Breast epithelium (tissue), 4 donors: ENCODE measurements around the gene COL25A1. TPM values are rescaled to one million over a fixed set of nuclear protein-coding genes. Genes with fewer than 3 reads are reported as not detected.

Experiments
- DNase-seq, 2 donors: peaks; one replicate each; pipeline ENCODE4 v3.0.0-alpha.2; 2019; ENCODE audit warnings: low spot score in 2 of 2
- H3K27ac ChIP-seq, 2 donors: fragments of 200-600 bp; sonication (generic) in 1 of 2; one replicate each; pipeline ENCODE4 v1.5.1; 2016 to 2019; ENCODE audit warnings: mild to moderate bottlenecking in 1 of 2
- H3K27me3 ChIP-seq, 2 donors: fragments of 200-600 bp; sonication (generic) in 1 of 2; one replicate each; pipeline versions ENCODE4 v1.5.1 to v1.6.0; 2017 to 2019; ENCODE audit warnings: control low read depth in 1 of 2, mild to moderate bottlenecking in 1 of 2
- H3K36me3 ChIP-seq: fragments of 200-600 bp; one replicate; pipeline ENCODE4 v1.5.1; 2019
- H3K4me1 ChIP-seq, 2 donors: fragments of 200-600 bp; sonication (generic); one replicate each; pipeline ENCODE4 v1.5.1; 2016 to 2019; ENCODE audit warnings: control low read depth in 1 of 2
- H3K4me3 ChIP-seq, 3 donors: fragments of 200-600 bp; sonication (generic); 1 replicate in 2 of 3; 2 replicates in 1 of 3; pipeline ENCODE4 v1.5.1; 2016 to 2019; ENCODE audit warnings: mild to moderate bottlenecking in 3 of 3, moderate library complexity in 2 of 3
- H3K9me3 ChIP-seq, 2 donors: fragments of 200-600 bp; sonication (generic) in 1 of 2; one replicate each; pipeline ENCODE4 v1.5.1; 2016 to 2019; ENCODE audit warnings: control low read depth in 1 of 2
- CTCF ChIP-seq, 3 donors: fragments of 450-650 bp; IDR thresholded peaks; one replicate each; pipeline ENCODE4 v1.5.1; 2016 to 2017; ENCODE audit warnings: antibody characterized with exemption in 3 of 3, mild to moderate bottlenecking in 3 of 3, moderate library complexity in 3 of 3
- POLR2A ChIP-seq: fragments of 450-650 bp; IDR thresholded peaks from one replicate; pipeline ENCODE4 v1.6.1; 2016; ENCODE audit warnings: antibody characterized with exemption, mild to moderate bottlenecking, moderate library complexity
- POLR2AphosphoS5 ChIP-seq, 3 donors: sonication (generic); formaldehyde crosslinking; IDR thresholded peaks; one replicate each; pipeline ENCODE4 v1.6.1; 2017; ENCODE audit warnings: antibody characterized with exemption in 3 of 3
- intact Hi-C: fragments of 100-400 bp; cut with DNase I; formaldehyde crosslinking; loops from one replicate; pipeline ENCODE4 v1.15.1; 2023; ENCODE audit warnings: low total_unique reads
- total RNA-seq, 3 donors: library from RNA; depleted of rRNA; stranded (reverse); fragments of >200 nt; gene quantifications; one replicate each; pipeline ENCODE4 v1.1.0, GENCODE V29; 2016

The COL25A1 gene
- total RNA-seq, 3 donors from 2014 or later, result 2.6 to 11.0 (median 2.8) TPM

- no peak for TF ChIP-seq POLR2AphosphoS5 (IDR thresholded peaks at IDR 0.05)
- TF ChIP-seq CTCF (IDR thresholded peaks at IDR 0.05), result no peak
- TF ChIP-seq POLR2A, result no peak
- Histone ChIP-seq H3K9me3 (no peaks in the 10 kb centered on the region), H3K36me3 (no peaks in the 10 kb centered on the region), H3K27ac (no peak overlapping the region), H3K27me3 (no peaks in the 10 kb centered on the region), H3K4me3 (no peak overlapping the region), H3K4me1 (no peaks in the 10 kb centered on the region)
- intact Hi-C loops, result no loop called here
- DNase-seq, result no peak
Measured at GRCh38 chr4:108965016-108965415, 337.4 kb downstream of the COL25A1 start.

- intact Hi-C loops, result no loop called here
- TF ChIP-seq CTCF (IDR thresholded peaks at IDR 0.05), result no peak
- no peak for TF ChIP-seq POLR2A
- TF ChIP-seq POLR2AphosphoS5 (IDR thresholded peaks at IDR 0.05), result no peak
- Histone ChIP-seq H3K4me1 (no peaks in the 10 kb centered on the region), H3K36me3 (no peaks in the 10 kb centered on the region), H3K9me3 (no peaks in the 10 kb centered on the region), H3K4me3 (no peak overlapping the region), H3K27ac (no peak overlapping the region), H3K27me3 (no peaks in the 10 kb centered on the region)
- no peak for DNase-seq
Measured at GRCh38 chr4:108963910-108964309, 338.5 kb downstream of the COL25A1 start.

GRCh38 chr4:108959491-108959890, 343.0 kb downstream of the COL25A1 start:
- H3K27me3 ChIP-seq, result no peaks in the 10 kb centered on the region
- no peak overlapping the region for H3K4me3 ChIP-seq
- no peak overlapping the region for H3K27ac ChIP-seq
- no peak for TF ChIP-seq POLR2A
- TF ChIP-seq POLR2AphosphoS5 (IDR thresholded peaks at IDR 0.05), result no peak
- no peak for TF ChIP-seq CTCF (IDR thresholded peaks at IDR 0.05)
- no peak for DNase-seq
- intact Hi-C loops, result no loop called here
- H3K4me1 ChIP-seq, result no peaks in the 10 kb centered on the region
- H3K9me3 ChIP-seq, result no peaks in the 10 kb centered on the region
- H3K36me3 ChIP-seq, result no peaks in the 10 kb centered on the region

- intact Hi-C loops, result no loop called here
- no peaks in the 10 kb centered on the region for H3K9me3 ChIP-seq
- H3K4me1 ChIP-seq, result no peaks in the 10 kb centered on the region
- H3K27ac ChIP-seq, result no peak overlapping the region
- no peaks in the 10 kb centered on the region for H3K27me3 ChIP-seq
- no peaks in the 10 kb centered on the region for H3K36me3 ChIP-seq
- no peak overlapping the region for H3K4me3 ChIP-seq
- TF ChIP-seq POLR2AphosphoS5 (IDR thresholded peaks at IDR 0.05) (no peak), POLR2A (no peak), CTCF (IDR thresholded peaks at IDR 0.05) (no peak)
- no peak for DNase-seq
Measured at GRCh38 chr4:108954880-108955279, 347.6 kb downstream of the COL25A1 start.

GRCh38 chr4:108953941-108954340, 348.5 kb downstream of the COL25A1 start:
- H3K4me3 ChIP-seq, result no peak overlapping the region
- H3K4me1 ChIP-seq, result no peaks in the 10 kb centered on the region
- H3K27ac ChIP-seq, result no peak overlapping the region
- no peaks in the 10 kb centered on the region for H3K9me3 ChIP-seq
- H3K27me3 ChIP-seq, result no peaks in the 10 kb centered on the region
- TF ChIP-seq POLR2AphosphoS5 (IDR thresholded peaks at IDR 0.05) (no peak), CTCF (IDR thresholded peaks at IDR 0.05) (no peak), POLR2A (no peak)
- no peaks in the 10 kb centered on the region for H3K36me3 ChIP-seq
- no peak for DNase-seq
- intact Hi-C loops, result no loop called here
